ENCODE results near the gene MAP2K1. TPM values are rescaled to one million over a fixed set of nuclear protein-coding genes. Genes with fewer than 3 reads are reported as not detected.
A peak's percentile ranks its signal among the peaks of the same experiment; 100 is the strongest.

The MAP2K1 gene
- total RNA-seq, 1 experiment from 2014 or later: 108 TPM

- Mint-ChIP-seq H3K27me3 (ENCODE audit: insufficient read depth, unreplicated experiment) (no peaks in the 10 kb centered on the region), H3K9me3 (ENCODE audit: unreplicated experiment) (no peaks in the 10 kb centered on the region), H3K4me1 (ENCODE audit: insufficient read depth, unreplicated experiment) (peaks cover 38% of the 10 kb centered on the region), H3K36me3 (ENCODE audit: insufficient read depth, unreplicated experiment) (peaks cover under 1% of the 10 kb centered on the region), H3K27ac (ENCODE audit: low read depth, unreplicated experiment) (peak overlapping the region; percentile 98), H3K4me3 (ENCODE audit: unreplicated experiment) (peak overlapping the region; percentile 100)
- TF ChIP-seq CTCF (IDR thresholded peaks at IDR 0.05; ENCODE audit: unreplicated experiment): no peak
- peak; percentile 66 for DNase-seq (ENCODE audit: unreplicated experiment)
- ChIA-PET CTCF (interaction anchor here (0.9 to 2.9 kb wide), 11 partner anchors 9 to 287 kb away, joined by 3 to 50 read pairs (median 5); partner anchors contain the start of gene SNAPC5), POLR2A (interaction anchor here (0.7 to 7.7 kb wide), 28 partner anchors 8 to 117 kb away, joined by 3 to 158 read pairs (median 5); partner anchors contain the start of genes DIS3L, RPL4, SNAPC5 and TIPIN)
- intact Hi-C loops (cut with micrococcal nuclease): loop anchor here (5.0 kb wide), 1 partner anchor 95 kb away; the partner anchor contains the start of gene DIS3L
- TSS peak; percentile 29 for BruUV-seq (replicated peaks)
Measured at GRCh38 chr15:66387163-66388042, 691 bp downstream of the MAP2K1 start.

GRCh38 chr15:66388043-66388363, 1.3 kb downstream of the MAP2K1 start:
- ChIA-PET POLR2A (interaction anchor here (0.7 to 7.7 kb wide), 21 partner anchors 9 to 116 kb away, joined by 3 to 158 read pairs (median 5); partner anchors contain the start of genes DIS3L, RPL4, SNAPC5 and TIPIN), CTCF (interaction anchor here (0.9 to 2.9 kb wide), 8 partner anchors 23 to 286 kb away, joined by 3 to 50 read pairs (median 4); partner anchors contain the start of gene SNAPC5)
- intact Hi-C loops (cut with micrococcal nuclease): loop anchor here (5.0 kb wide), 1 partner anchor 96 kb away; the partner anchor contains the start of gene DIS3L
- no TSS peak for BruUV-seq (replicated peaks)
- DNase-seq (ENCODE audit: unreplicated experiment): no peak
- Mint-ChIP-seq H3K9me3 (ENCODE audit: unreplicated experiment) (no peaks in the 10 kb centered on the region), H3K27me3 (ENCODE audit: insufficient read depth, unreplicated experiment) (no peaks in the 10 kb centered on the region), H3K4me3 (ENCODE audit: unreplicated experiment) (peak overlapping the region; percentile 100), H3K4me1 (ENCODE audit: insufficient read depth, unreplicated experiment) (peaks cover 38% of the 10 kb centered on the region), H3K27ac (ENCODE audit: low read depth, unreplicated experiment) (peak overlapping the region; percentile 98), H3K36me3 (ENCODE audit: insufficient read depth, unreplicated experiment) (peaks cover 6% of the 10 kb centered on the region)
- TF ChIP-seq CTCF (IDR thresholded peaks at IDR 0.05; ENCODE audit: unreplicated experiment): no peak

GRCh38 chr15:66388576-66388975, 1.9 kb downstream of the MAP2K1 start:
- POLR2A ChIA-PET: interaction anchor here (1.0 to 7.7 kb wide), 14 partner anchors 12 to 115 kb away, joined by 3 to 158 read pairs (median 6); partner anchors contain the start of genes DIS3L, RPL4, SNAPC5 and TIPIN
- intact Hi-C loops (cut with micrococcal nuclease): loop anchor here (5.0 kb wide), 1 partner anchor 96 kb away; the partner anchor contains the start of gene DIS3L
- Mint-ChIP-seq H3K27ac (ENCODE audit: low read depth, unreplicated experiment) (peak overlapping the region; percentile 85), H3K4me3 (ENCODE audit: unreplicated experiment) (peak overlapping the region; percentile 100), H3K27me3 (ENCODE audit: insufficient read depth, unreplicated experiment) (no peaks in the 10 kb centered on the region), H3K9me3 (ENCODE audit: unreplicated experiment) (no peaks in the 10 kb centered on the region), H3K4me1 (ENCODE audit: insufficient read depth, unreplicated experiment) (peaks cover 41% of the 10 kb centered on the region), H3K36me3 (ENCODE audit: insufficient read depth, unreplicated experiment) (peaks cover 12% of the 10 kb centered on the region)
- no TSS peak for BruUV-seq (replicated peaks)
- no peak for TF ChIP-seq CTCF (IDR thresholded peaks at IDR 0.05; ENCODE audit: unreplicated experiment)
- DNase-seq (ENCODE audit: unreplicated experiment): no peak
- CTCF ChIA-PET: interaction anchor here (0.7 to 2.9 kb wide), 5 partner anchors 25 to 115 kb away, joined by 3 to 50 read pairs (median 5); partner anchors contain the start of gene SNAPC5

Measured in MCF 10A (cell line).